CD4-positive, alpha-beta T cell (primary cell): ENCODE data around the gene SETBP1. TPM values are rescaled to one million over a fixed set of nuclear protein-coding genes. Genes with fewer than 3 reads are reported as not detected.

Experiments used
- ATAC-seq: fragments of 200-7000 bp; cut with Tn5 transposase; one replicate; pipeline ENCODE4 v1.10.0; 2022; ENCODE audit warnings: mild to moderate bottlenecking; ENCODE audit not compliant: poor library complexity
- CTCF ChIA-PET: fragments of 350-600 bp; sonication (Branson Sonifier 250); formaldehyde crosslinking; loops from one replicate; lab custom pipeline; 2021; ENCODE audit warnings: antibody characterized with exemption, inconsistent platforms; lab: Charles Lee
- POLR2A ChIA-PET: fragments of 350-600 bp; sonication (Branson Sonifier 250); formaldehyde crosslinking; loops from one replicate; lab custom pipeline; 2021; ENCODE audit warnings: antibody characterized with exemption, inconsistent platforms; lab: Charles Lee
- DNase-seq, 14 experiments: peaks; one replicate each; pipeline ENCODE4 v3.0.0-alpha.2; 2013 to 2020; ENCODE audit warnings: mixed read lengths in 2 of 14
- H3K27ac ChIP-seq, 2 donors: one replicate each; pipeline versions ENCODE4 v1.5.1 to v1.7.0; 2013; ENCODE audit warnings: low read length in 2 of 2, low read depth in 1 of 2, mild to moderate bottlenecking in 1 of 2
- H3K27me3 ChIP-seq, 2 experiments: 1 replicate in 1 of 2; 2 replicates in 1 of 2; pipeline versions ENCODE4 v1.6.1 to v1.7.0; 2013; ENCODE audit warnings: low read length in 2 of 2, control low read depth in 1 of 2, mild to moderate bottlenecking in 1 of 2, moderate library complexity in 1 of 2; ENCODE audit not compliant: insufficient read depth in 2 of 2, control insufficient read depth in 1 of 2
- H3K36me3 ChIP-seq: one replicate; pipeline ENCODE4 v1.6.1; 2013; ENCODE audit warnings: low read length, control low read depth; ENCODE audit not compliant: insufficient read depth
- H3K4me1 ChIP-seq: one replicate; pipeline ENCODE4 v1.6.1; 2013; ENCODE audit warnings: low read length, control low read depth; ENCODE audit not compliant: insufficient read depth
- H3K4me3 ChIP-seq: one replicate; pipeline ENCODE4 v1.5.1; 2013; ENCODE audit warnings: mild to moderate bottlenecking, low read length, moderate library complexity
- H3K9me3 ChIP-seq, 2 experiments: 1 replicate in 1 of 2; 2 replicates in 1 of 2; pipeline versions ENCODE4 v1.6.1 to v1.7.0; 2013; ENCODE audit warnings: low read length in 2 of 2, mild to moderate bottlenecking in 2 of 2, control low read depth in 1 of 2, moderate library complexity in 1 of 2; ENCODE audit not compliant: control insufficient read depth in 1 of 2, insufficient read depth in 1 of 2
- H3K27ac Mint-ChIP-seq: one replicate; pipeline ENCODE4 v1.8.0; 2020; ENCODE audit warnings: mixed read lengths
- H3K27me3 Mint-ChIP-seq: one replicate; pipeline ENCODE4 v1.8.0; 2021; ENCODE audit warnings: mixed read lengths
- H3K36me3 Mint-ChIP-seq: one replicate; pipeline ENCODE4 v1.8.0; 2021; ENCODE audit warnings: low read depth, mixed read lengths
- H3K4me1 Mint-ChIP-seq: one replicate; pipeline ENCODE4 v1.8.0; 2021; ENCODE audit warnings: low read depth, mixed read lengths
- H3K4me3 Mint-ChIP-seq: one replicate; pipeline ENCODE4 v1.8.0; 2020; ENCODE audit warnings: mild to moderate bottlenecking, mixed read lengths
- H3K9me3 Mint-ChIP-seq: one replicate; pipeline ENCODE4 v1.8.0; 2020; ENCODE audit warnings: mixed read lengths
- intact Hi-C, 2 experiments: fragments of 100-400 bp; cut with DNase I in 1 of 2; cut with micrococcal nuclease in 1 of 2; formaldehyde crosslinking; loops; one replicate each; pipeline versions ENCODE4 v1.15.1 to v1.9.0; 2023 to 2025; cut with DNase I, micrococcal nuclease
- total RNA-seq, 174 experiments: library from RNA in 2 of 174; stranded (reverse) in 2 of 174; gene quantifications; one replicate each; pipeline ENCODE4 v1.2.3 and lab custom pipeline; 2021 to 2026
- TF ChIP-seq, protein P1 (sequence below): fragments of 200-600 bp; IDR thresholded peaks from one replicate; pipeline ENCODE4 v1.8.0; 2022; ENCODE audit warnings: antibody characterized with exemption, mild to moderate bottlenecking

Gene SETBP1
- total RNA-seq, 2 experiments from 2014 or later: 0.25 to 0.41 TPM

DNA sequence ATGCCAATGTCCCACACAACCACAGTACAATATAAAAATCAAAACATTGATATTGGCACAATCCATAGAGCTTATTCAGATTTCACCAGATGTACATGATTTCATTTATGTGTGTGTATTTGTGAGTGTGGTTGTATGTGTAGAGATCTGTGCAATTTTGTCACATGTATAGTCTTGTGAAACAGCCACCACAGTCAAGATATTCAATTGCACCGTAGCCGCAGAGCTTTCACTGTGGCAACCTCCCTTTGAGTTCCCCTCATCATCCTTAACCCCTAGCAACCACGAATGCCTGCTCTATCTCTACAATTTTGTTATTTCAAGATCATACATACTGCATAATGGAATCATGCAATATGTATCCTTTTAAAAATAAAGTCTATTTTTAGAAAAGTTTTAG, 391.3 kb downstream of the SETBP1 start:
- intact Hi-C loops: no loop called here
- no peak for ATAC-seq
- Histone ChIP-seq H3K36me3 (no peaks in the 10 kb centered on the region), H3K4me3 (no peak overlapping the region), H3K4me1 (no peaks in the 10 kb centered on the region), H3K9me3 (no peaks in the 10 kb centered on the region), H3K27ac (no peak overlapping the region), H3K27me3 (no peaks in the 10 kb centered on the region)
- POLR2A ChIA-PET: no interaction called here
- no peaks in the 10 kb centered on the region for H3K36me3 Mint-ChIP-seq
- H3K4me1 Mint-ChIP-seq: no peaks in the 10 kb centered on the region
- CTCF ChIA-PET: no interaction called here
- no peak overlapping the region for H3K27ac Mint-ChIP-seq
- H3K4me3 Mint-ChIP-seq: no peak overlapping the region
- H3K27me3 Mint-ChIP-seq: no peaks in the 10 kb centered on the region
- TF ChIP-seq, protein P1, sequence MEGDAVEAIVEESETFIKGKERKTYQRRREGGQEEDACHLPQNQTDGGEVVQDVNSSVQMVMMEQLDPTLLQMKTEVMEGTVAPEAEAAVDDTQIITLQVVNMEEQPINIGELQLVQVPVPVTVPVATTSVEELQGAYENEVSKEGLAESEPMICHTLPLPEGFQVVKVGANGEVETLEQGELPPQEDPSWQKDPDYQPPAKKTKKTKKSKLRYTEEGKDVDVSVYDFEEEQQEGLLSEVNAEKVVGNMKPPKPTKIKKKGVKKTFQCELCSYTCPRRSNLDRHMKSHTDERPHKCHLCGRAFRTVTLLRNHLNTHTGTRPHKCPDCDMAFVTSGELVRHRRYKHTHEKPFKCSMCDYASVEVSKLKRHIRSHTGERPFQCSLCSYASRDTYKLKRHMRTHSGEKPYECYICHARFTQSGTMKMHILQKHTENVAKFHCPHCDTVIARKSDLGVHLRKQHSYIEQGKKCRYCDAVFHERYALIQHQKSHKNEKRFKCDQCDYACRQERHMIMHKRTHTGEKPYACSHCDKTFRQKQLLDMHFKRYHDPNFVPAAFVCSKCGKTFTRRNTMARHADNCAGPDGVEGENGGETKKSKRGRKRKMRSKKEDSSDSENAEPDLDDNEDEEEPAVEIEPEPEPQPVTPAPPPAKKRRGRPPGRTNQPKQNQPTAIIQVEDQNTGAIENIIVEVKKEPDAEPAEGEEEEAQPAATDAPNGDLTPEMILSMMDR: no peak
- no peaks in the 10 kb centered on the region for H3K9me3 Mint-ChIP-seq
- DNase-seq: no peak

DNA sequence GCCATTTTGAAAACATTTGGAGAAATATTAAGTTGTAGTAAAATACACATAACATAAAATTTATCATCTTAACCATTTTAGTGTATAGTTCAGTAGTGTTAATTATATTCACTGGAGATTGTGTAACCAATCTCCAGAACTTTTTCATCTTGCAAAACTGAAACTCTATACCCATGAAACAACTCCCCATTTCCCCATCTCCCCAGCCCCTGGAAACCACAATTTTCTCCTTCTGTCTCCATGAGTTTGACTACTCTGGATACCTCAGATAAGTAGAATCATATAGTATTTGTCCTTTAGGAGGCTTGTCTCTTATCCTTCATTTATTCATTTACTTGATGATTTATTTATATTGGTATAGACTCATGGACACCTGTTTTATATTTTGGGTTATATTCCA, 392.9 kb downstream of the SETBP1 start:
- TF ChIP-seq, protein P1: no peak
- DNase-seq (no peak), ATAC-seq (no peak)
- POLR2A ChIA-PET: no interaction called here
- CTCF ChIA-PET: no interaction called here
- no peaks in the 10 kb centered on the region for H3K4me1 ChIP-seq
- H3K9me3 Mint-ChIP-seq: peaks cover 2% of the 10 kb centered on the region
- H3K4me3 ChIP-seq: no peak overlapping the region
- no peak overlapping the region for H3K27ac ChIP-seq
- H3K9me3 ChIP-seq: no peaks in the 10 kb centered on the region
- H3K27me3 ChIP-seq: no peaks in the 10 kb centered on the region
- H3K4me1 Mint-ChIP-seq: no peaks in the 10 kb centered on the region
- intact Hi-C loops: no loop called here
- H3K27me3 Mint-ChIP-seq: no peaks in the 10 kb centered on the region
- H3K27ac Mint-ChIP-seq: no peak overlapping the region
- H3K4me3 Mint-ChIP-seq: no peak overlapping the region
- no peaks in the 10 kb centered on the region for H3K36me3 Mint-ChIP-seq
- no peaks in the 10 kb centered on the region for H3K36me3 ChIP-seq

DNA sequence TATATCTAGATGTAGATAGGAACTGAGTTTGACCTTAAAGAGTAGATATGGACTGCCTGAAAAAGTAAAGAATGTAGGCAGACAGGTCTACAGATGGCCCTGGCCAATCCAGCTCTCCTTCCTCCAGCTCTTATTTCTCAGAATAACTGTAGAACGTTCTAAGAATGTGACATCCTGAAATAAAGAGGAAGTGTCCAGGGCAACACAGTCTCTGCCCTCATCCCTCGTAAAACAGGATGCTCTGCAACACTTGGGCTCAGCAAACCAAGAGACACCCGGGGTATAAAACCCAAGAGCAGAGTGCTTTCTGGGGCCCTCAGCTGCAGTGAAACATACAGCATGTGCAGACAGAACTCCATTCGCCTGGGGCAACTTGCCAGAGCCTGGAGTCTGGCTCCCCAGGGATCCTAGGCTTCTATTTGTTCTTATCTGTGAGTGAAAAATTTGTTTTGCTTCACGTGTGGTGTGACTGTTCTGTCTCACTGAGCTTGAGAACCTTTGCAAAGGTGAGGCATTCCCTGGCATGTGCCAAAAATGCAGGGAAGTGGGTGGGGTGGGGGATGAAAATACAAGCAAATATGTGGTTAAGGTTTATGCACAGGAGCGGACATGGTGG, 401.0 kb downstream of the SETBP1 start:
- DNase-seq: no peak
- H3K9me3 Mint-ChIP-seq: peaks cover 5% of the 10 kb centered on the region
- Histone ChIP-seq H3K27me3 (peaks cover 3 to 4% of the 10 kb centered on the region in 2 experiments), H3K9me3 (peaks cover 0 to 6% of the 10 kb centered on the region in 2 experiments), H3K4me3 (no peak overlapping the region), H3K4me1 (no peaks in the 10 kb centered on the region), H3K27ac (no peak overlapping the region), H3K36me3 (no peaks in the 10 kb centered on the region)
- POLR2A ChIA-PET: no interaction called here
- intact Hi-C loops: no loop called here
- H3K4me3 Mint-ChIP-seq: no peak overlapping the region
- H3K36me3 Mint-ChIP-seq: no peaks in the 10 kb centered on the region
- TF ChIP-seq, protein P1: no peak
- CTCF ChIA-PET: no interaction called here
- H3K27ac Mint-ChIP-seq: no peak overlapping the region
- ATAC-seq: no peak
- no peaks in the 10 kb centered on the region for H3K4me1 Mint-ChIP-seq
- H3K27me3 Mint-ChIP-seq: no peaks in the 10 kb centered on the region
